ENCODE data around the gene SMARCA1. TPM values are rescaled to one million over a fixed set of nuclear protein-coding genes. Genes with fewer than 3 reads are reported as not detected.

SMARCA1 gene
- 19.7 and 23.0 TPM in 2 replicates for total RNA-seq

GRCh38 chrX:129523079-129523911 is at the start of gene SMARCA1:
Gene SMARCA1 (minus strand): TSS chrX:129523490. CDS start chrX:129523370, 120 bp downstream.

GRCh38 chrX:129540068-129540653 is 16.9 kb upstream of the SMARCA1 start, which contains the start of gene OCRL:
Gene OCRL (plus strand): TSS chrX:129540259. CDS start chrX:129540440, 181 bp downstream.

Other genes starting within 250 kb of the SMARCA1 start
- gene OCRL, start 16.8 kb upstream of the SMARCA1 start, total RNA-seq: 12.0 and 13.8 TPM in 2 replicates
- gene APLN, start 131.5 kb upstream of the SMARCA1 start, total RNA-seq: 3.0 and 3.4 TPM in 2 replicates
- gene XPNPEP2, start 215.5 kb upstream of the SMARCA1 start, total RNA-seq: not detected in 2 replicates

Measured in dermis lymphatic vessel endothelial cell (primary cell).